HepG2 (cell line): ENCODE results near the gene BET1. TPM values are rescaled to one million over a fixed set of nuclear protein-coding genes. Genes with fewer than 3 reads are reported as not detected.

Source experiments
- ATF6 ChIP-seq: sonication (generic); formaldehyde crosslinking; conservative IDR thresholded peaks from 2 replicates; pipeline ENCODE4 v1.4.0; 2020; ENCODE audit warnings: missing genetic modification reagents
- CEBPG ChIP-seq: IDR thresholded peaks from 2 replicates; pipeline ENCODE4 v1.6.1; 2016
- DNMT1 ChIP-seq: sonication (generic); formaldehyde crosslinking; IDR thresholded peaks from 2 replicates; pipeline ENCODE4 v1.5.1; 2020; ENCODE audit warnings: mild to moderate bottlenecking, missing genetic modification reagents
- FOXA1 ChIP-seq, 2 experiments: fragments of 450-650 bp in 1 of 2; sonication (generic) in 1 of 2; formaldehyde crosslinking in 1 of 2; IDR thresholded peaks; 2 replicates each; pipeline versions ENCODE4 v1.4.0 to v1.6.1; 2016 to 2020; ENCODE audit warnings: missing genetic modification reagents in 1 of 2
- GTF2F1 ChIP-seq: fragments of 150-350 bp; IDR thresholded peaks from 2 replicates; pipeline ENCODE4 v1.6.1; 2014; ENCODE audit warnings: low read length
- HDAC1 ChIP-seq: sonication (generic); formaldehyde crosslinking; IDR thresholded peaks from 2 replicates; pipeline ENCODE4 v1.5.1; 2020; ENCODE audit warnings: mild to moderate bottlenecking, missing genetic modification reagents
- HNRNPK ChIP-seq: fragments of 200-400 bp; formaldehyde crosslinking; IDR thresholded peaks from 2 replicates; pipeline ENCODE4 v1.6.1; 2018; ENCODE audit warnings: low read length, low read depth, moderate library complexity, mild to moderate bottlenecking; ENCODE audit not compliant: poor library complexity, severe bottlenecking
- POLR2G ChIP-seq: fragments of 200-400 bp; formaldehyde crosslinking; IDR thresholded peaks from 2 replicates; pipeline ENCODE4 v1.6.1; 2018; ENCODE audit warnings: mild to moderate bottlenecking, low read depth, low read length, moderate library complexity
- PRMT3 ChIP-seq: sonication (generic); formaldehyde crosslinking; IDR thresholded peaks from 2 replicates; pipeline ENCODE4 v1.8.1; 2022; ENCODE audit warnings: low read depth, mild to moderate bottlenecking, moderate library complexity, missing genetic modification reagents, borderline replicate concordance
- RARA ChIP-seq: IDR thresholded peaks from 2 replicates; pipeline ENCODE4 v1.6.1; 2016; ENCODE audit warnings: missing genetic modification reagents, missing compliant biosample characterization
- ZBED4 ChIP-seq: sonication (generic); formaldehyde crosslinking; IDR thresholded peaks from 2 replicates; pipeline ENCODE4 v1.4.0; 2020; ENCODE audit warnings: missing genetic modification reagents, borderline replicate concordance
- ZFP91 ChIP-seq: sonication (generic); formaldehyde crosslinking; IDR thresholded peaks from 2 replicates; pipeline ENCODE4 v1.9.0; 2022; ENCODE audit warnings: missing genetic modification reagents, mild to moderate bottlenecking, borderline replicate concordance
- ZNF282 ChIP-seq: fragments of 450-650 bp; IDR thresholded peaks from 2 replicates; pipeline ENCODE4 v1.6.1; 2018; ENCODE audit not compliant: partially characterized antibody
- ZNF354B ChIP-seq: sonication (generic); formaldehyde crosslinking; IDR thresholded peaks from 2 replicates; pipeline ENCODE4 v1.8.0; 2022; ENCODE audit warnings: mild to moderate bottlenecking, missing genetic modification reagents
- ZNF883 ChIP-seq: sonication (generic); formaldehyde crosslinking; IDR thresholded peaks from 2 replicates; pipeline ENCODE4 v1.5.1; 2020; ENCODE audit warnings: mild to moderate bottlenecking, missing genetic modification reagents; ENCODE audit errors: not compliant biosample characterization
- polyA plus RNA-seq, 8 experiments: library from polyadenylated mRNA; depleted of rRNA in 3 of 8; stranded (reverse) in 7 of 8; unstranded in 1 of 8; fragments of >200 nt; fragmentation: Illumina TruSeq in 4 of 8; extraction: Trizol in 4 of 8; gene quantifications; 2 replicates each; pipeline versions ENCODE4 v1.2.1 to v1.2.3, GENCODE V29; 2011 to 2016; ENCODE audit warnings: low read depth in 4 of 8, missing spikeins in 1 of 8, mixed read lengths in 1 of 8; ENCODE audit not compliant: insufficient read depth in 1 of 8
- total RNA-seq, 5 experiments: library from RNA; depleted of rRNA; stranded (reverse); fragments of >200 nt; fragmentation: Illumina TruSeq; extraction: Trizol; gene quantifications; 2 replicates each; pipeline ENCODE4 v1.2.3, GENCODE V29; 2016; ENCODE audit warnings: low read depth in 1 of 5
- TF ChIP-seq, protein P1 (sequence below), 2 experiments: IDR thresholded peaks; 2 replicates each; pipeline ENCODE4 v1.6.1; 2011 to 2012; ENCODE audit warnings: low read length in 2 of 2, borderline replicate concordance in 1 of 2, low read depth in 1 of 2, mild to moderate bottlenecking in 1 of 2, moderate library complexity in 1 of 2

The BET1 gene
- total and polyA plus RNA-seq, 2 of the 13 experiments (the other 11 are each of a cell fraction or from before 2014, with no cell fraction given): 23.8 to 33.7 TPM

GRCh38 chr7:94004024-94004951, at the start of gene BET1 (continued):
- TF ChIP-seq, protein P1, sequence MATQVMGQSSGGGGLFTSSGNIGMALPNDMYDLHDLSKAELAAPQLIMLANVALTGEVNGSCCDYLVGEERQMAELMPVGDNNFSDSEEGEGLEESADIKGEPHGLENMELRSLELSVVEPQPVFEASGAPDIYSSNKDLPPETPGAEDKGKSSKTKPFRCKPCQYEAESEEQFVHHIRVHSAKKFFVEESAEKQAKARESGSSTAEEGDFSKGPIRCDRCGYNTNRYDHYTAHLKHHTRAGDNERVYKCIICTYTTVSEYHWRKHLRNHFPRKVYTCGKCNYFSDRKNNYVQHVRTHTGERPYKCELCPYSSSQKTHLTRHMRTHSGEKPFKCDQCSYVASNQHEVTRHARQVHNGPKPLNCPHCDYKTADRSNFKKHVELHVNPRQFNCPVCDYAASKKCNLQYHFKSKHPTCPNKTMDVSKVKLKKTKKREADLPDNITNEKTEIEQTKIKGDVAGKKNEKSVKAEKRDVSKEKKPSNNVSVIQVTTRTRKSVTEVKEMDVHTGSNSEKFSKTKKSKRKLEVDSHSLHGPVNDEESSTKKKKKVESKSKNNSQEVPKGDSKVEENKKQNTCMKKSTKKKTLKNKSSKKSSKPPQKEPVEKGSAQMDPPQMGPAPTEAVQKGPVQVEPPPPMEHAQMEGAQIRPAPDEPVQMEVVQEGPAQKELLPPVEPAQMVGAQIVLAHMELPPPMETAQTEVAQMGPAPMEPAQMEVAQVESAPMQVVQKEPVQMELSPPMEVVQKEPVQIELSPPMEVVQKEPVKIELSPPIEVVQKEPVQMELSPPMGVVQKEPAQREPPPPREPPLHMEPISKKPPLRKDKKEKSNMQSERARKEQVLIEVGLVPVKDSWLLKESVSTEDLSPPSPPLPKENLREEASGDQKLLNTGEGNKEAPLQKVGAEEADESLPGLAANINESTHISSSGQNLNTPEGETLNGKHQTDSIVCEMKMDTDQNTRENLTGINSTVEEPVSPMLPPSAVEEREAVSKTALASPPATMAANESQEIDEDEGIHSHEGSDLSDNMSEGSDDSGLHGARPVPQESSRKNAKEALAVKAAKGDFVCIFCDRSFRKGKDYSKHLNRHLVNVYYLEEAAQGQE (IDR thresholded peaks at IDR 0.05; ENCODE audit: borderline replicate concordance in 1 of 2, low read depth in 1 of 2, low read length in 2 of 2): peak in 1 of 2 experiments; percentile 19; a peak in 1 of 4 replicates
- TF ChIP-seq PRMT3 (CRISPR knock-in tag) (no peak), POLR2G (peak; percentile 84), ZBED4 (peak; percentile 92), HNRNPK (no peak), RARA (CRISPR knock-in tag) (0 out of 2 replicates have a peak, but pooled peaks have one; percentile 23), ZNF883 (CRISPR knock-in tag) (peak; percentile 43), ZNF354B (CRISPR knock-in tag) (no peak), ATF6 (CRISPR knock-in tag) (0 out of 2 replicates have a peak, but pooled peaks have one; percentile 63), FOXA1 (IDR thresholded peaks at IDR 0.05) (no peak), FOXA1 (CRISPR knock-in tag; IDR thresholded peaks at IDR 0.05) (no peak), ZNF282 (no peak), GTF2F1 (no peak), ZFP91 (peak; percentile 87), CEBPG (CRISPR knock-in tag) (peak; percentile 59), HDAC1 (CRISPR knock-in tag) (peak; percentile 68), DNMT1 (CRISPR knock-in tag) (no peak)
